Suppressor macrophage treated with lipopolysaccharide for 1 hour (primary cell): ENCODE results near the gene COL4A2.

Experiments
- DNase-seq, 3 donors: peaks; one replicate each; pipeline ENCODE4 v3.0.0-alpha.2; 2020 to 2022

COL4A2 gene

DNA sequence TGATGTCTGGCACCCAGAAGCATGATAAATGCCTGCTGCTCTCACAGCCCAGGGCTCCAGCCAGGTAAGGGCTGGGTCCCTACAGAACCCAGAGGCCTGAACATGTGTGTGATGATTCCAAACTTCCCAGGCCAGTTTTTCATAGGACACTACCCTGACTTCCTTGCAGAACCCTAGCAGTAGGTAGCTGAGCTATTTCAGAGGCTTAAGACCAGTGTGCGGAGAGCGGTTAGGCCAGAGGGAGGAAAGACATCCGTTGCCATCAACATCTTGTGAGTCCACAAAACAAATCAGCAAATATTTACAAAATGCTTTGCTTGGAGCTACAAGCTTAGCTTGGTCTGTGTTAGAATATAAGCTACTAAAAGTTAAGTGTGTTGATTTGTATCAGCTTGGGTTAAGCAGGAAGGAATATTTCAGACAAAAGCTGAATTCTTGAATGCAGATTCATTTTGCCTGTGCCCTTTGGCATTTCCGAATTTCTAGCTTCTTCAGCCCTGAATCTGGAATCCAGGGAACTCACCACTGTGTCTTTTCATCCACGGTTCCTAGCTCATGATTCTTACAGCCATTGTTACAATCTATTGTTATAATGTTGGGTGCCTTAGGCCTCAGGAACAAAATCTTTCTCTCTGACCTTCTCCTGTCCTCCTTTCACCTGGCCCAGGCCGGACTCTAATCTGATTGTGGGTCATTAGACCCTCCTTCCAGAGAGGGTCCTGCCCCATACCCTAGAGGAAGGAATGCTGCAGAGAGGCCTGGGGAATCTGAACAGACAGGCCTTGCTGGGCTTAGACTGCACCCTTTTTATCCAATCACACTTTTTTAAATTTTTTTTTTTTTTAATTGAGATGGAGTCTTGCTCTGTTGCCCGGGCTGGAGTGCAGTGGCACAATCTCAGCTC, 242.1 kb downstream of the COL4A2 start:
- no peak for DNase-seq

DNA sequence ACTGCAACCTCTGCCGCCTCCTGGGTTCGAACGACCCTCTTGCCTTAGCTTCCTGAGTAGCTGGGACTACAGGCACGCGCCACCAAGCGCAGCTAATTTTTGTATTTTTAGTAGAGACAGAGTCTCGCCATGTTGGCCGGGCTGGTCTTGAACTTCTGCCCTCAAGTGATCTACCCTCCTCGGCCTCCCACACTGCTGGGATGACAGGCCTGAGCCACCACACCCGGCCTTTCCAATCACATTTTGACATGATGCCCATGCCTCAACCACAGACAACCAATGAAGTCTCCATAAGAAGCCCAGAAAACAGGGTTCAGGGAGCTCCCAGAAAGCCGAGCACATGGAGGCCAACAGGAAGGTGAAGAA, 242.7 kb downstream of the COL4A2 start:
- no peak for DNase-seq

GRCh38 chr13:110551284-110551683, 244.2 kb downstream of the COL4A2 start:
- DNase-seq, result no peak

- no peak for DNase-seq
Observed at GRCh38 chr13:110552767-110553166, 245.7 kb downstream of the COL4A2 start.

DNA sequence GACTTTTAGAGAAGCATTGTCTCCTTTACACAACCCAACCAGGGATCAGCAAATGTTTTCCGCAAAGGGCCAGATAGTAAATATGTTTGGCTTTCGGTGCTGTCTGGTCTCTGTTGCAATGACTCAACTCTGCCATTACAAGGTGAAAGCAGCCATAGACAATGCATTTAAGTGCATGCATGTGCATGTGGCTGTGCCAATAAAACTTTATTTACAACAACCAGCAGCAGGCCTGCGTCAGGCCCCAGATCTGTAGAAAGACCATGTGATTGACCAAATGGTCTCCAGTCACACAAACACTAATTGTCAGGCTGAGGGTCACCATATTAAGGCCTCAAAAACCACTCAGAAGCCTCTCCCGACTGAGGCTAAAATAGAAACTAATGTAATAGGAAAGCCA, 246.3 kb downstream of the COL4A2 start:
- no peak for DNase-seq

DNA sequence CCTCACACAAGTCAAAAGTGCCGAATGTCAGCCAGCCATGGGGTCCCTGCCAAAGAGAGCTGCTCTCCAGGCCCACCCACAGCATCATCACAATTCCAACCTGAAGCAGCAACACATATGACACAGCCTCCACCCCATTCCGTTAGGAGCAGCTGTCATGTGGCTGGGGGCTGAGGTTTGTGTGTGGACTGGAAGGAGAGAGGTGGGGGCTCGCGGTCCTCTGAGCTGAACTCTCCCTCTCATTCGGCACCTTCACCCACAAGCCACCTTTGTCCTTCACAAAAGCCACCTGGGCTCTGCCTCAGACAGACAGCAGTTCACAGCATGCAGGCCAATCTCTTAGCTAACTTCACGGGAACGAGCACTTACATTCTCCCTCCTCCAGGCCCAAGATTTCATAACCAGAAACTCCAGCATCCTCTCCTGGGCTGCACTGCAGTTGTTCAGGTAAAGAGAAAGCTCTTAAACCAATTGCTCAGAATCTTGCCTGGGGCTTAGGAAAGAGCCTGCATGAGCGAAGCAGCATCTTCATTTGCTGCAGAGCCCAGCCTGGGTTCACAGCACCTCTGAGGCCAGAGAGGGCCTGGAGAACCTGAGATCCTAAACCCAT, 247.2 kb downstream of the COL4A2 start:
- no peak for DNase-seq

GRCh38 chr13:110554946-110555345, 247.9 kb downstream of the COL4A2 start:
- DNase-seq, result no peak

- peak; percentile 39 to 49 (median 44) for DNase-seq
Observed at GRCh38 chr13:110555601-110556223, 248.6 kb downstream of the COL4A2 start.

DNA sequence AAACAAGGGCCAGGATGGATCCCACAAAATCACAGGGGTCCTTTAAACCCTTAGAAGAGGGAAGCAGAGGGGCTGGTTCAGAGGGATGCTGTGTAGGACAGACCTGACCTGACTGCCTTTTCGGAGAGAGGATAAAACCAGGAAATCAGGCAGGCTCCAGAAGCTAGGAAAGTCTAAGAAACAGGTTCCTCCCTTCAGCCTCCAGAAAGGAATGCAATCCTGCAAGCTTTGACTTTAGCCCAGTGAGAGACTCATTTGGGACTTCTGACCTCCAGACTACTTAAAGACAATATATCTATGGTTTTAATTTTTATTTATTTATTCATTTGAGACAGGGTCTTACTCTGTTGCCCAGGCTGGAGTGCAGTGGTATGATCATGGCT, 249.1 kb downstream of the COL4A2 start:
- no peak for DNase-seq

DNA sequence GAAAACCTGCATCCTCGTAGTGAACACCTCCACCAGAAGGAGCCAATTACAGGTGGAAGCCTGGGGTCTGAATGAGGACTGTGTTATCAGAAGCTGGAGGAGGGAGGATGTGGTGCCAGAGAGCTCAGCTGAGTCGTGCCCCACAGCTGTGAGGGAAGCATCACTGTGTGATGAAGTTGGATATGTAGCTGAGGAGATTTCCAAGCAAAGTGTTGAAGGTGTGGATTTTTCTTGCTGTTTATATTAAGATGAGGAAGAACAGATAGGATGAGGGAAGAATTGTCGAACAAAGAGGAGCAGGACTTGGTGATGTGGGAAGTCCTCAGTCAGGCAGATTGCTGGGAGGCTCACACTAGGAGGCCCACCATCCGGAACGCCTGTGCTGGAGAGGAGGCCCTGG, 250.0 kb downstream of the COL4A2 start:
- no peak for DNase-seq

- peak in 1 of 3 donors; percentile 15 for DNase-seq
Observed at GRCh38 chr13:110557610-110558305, 250.7 kb downstream of the COL4A2 start.

DNA sequence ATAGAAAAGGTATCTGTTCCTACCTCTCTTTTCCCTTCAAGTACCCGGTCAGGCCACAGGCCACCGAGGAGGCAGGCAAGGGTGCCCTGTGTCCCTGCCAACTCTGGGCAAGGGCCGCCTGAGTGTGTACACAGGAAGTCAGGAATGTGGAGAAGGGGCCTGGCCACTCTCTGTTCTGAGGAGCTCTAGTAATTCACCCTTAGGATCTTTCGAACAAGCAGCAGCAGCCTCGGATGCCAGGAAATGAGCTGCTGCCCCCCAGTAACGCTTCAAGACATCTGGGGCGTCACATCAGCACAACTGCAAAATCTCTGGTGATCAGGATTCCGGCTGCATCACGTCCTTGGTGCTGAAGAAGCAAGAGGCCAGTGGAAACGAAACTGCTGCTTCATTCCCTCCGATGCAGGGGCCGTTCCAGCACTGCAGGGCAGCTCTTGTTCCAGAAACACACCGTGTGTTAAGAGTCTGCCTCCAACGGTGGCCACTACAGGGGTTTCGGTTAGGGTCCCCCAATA, 252.4 kb downstream of the COL4A2 start:
- DNase-seq, result peak; percentile 36 to 56 (median 49)

- DNase-seq, result no peak
Observed at GRCh38 chr13:110559986-110560385, 252.9 kb downstream of the COL4A2 start.

GRCh38 chr13:110560601-110561343, 253.7 kb downstream of the COL4A2 start:
- DNase-seq, result peak; percentile 80 to 86 (median 85)

DNA sequence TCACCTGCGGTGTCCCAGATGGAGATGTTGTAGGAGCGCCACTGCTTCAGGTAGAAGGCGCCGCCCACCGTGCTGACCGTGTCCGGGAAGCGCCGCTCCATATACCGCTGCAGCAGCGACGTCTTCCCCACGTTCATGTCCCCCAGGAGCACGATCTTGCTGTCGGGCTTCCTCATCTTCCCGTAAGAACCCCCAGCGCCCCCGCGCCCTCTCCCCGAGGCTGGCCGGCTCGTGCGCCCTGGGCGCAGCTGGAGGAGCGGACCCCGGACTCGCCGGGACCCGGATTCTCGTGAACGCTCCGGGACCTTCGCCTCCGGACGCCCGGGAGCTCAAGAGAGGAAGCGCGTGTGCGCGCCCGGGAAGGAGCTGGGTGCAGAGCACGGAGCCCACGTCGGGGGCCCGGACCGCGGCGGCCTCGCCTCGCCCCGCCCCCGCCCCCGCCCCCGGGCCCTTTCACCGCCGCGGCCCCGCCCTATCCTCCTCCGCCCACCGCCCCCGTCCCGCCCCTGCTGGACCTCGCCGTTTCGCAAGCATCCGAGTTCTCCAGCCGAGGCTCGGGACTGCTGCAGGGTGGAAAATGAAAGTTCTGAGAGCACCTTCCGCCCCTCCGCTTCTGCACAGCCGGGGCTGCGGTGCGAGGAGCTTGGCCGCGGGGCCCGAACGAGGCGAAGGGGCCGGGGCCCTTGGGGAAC, 254.4 kb downstream of the COL4A2 start, which contains the start of gene RAB20:
Gene RAB20 (minus strand): TSS at position 379 of the 692 bp plus-strand sequence. CDS start 203 bp downstream, at position 176.
- DNase-seq, result peak; percentile 90 to 93 (median 90)

DNA sequence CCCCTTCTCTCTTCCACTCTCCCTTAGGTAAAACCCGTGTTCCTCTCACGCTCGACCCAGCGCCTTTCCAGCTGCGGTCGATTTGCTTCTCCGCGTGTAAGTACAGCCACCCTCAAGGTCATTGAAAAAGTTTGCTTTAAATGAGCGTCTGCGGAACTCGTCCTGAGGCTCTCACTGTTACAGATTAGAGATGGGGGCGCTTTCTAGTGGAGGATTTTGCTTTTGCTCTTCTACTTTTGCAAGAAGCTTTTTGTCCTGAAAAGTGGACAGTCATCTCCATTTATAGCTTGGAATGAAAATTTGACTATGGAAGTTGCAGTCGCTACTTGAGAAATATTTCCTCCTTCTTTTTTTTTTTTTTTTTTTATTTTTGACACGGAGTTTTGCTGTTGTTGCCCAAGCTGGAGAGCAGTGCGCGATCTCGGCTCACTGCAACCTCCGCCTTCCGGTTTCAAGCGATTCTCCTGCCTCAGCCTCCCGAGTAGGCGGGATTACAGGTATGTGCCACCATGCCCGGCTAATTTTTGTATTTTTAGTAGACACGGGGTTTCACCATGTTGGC, 255.0 kb downstream of the COL4A2 start:
- DNase-seq, result peak; percentile 28 to 65 (median 52)
